MM.1S (cell line): ENCODE results near the gene TRAPPC6A.

Experiments used
- DNase-seq: peaks from one replicate; pipeline ENCODE4 v3.0.0-alpha.2; 2015
- H2AFZ ChIP-seq: fragments of 300-600 bp; sonication (generic); 2 replicates; pipeline ENCODE4 v1.6.0; 2016; ENCODE audit warnings: antibody characterized with exemption, low read length
- H3F3A ChIP-seq: fragments of 300-600 bp; sonication (generic); 2 replicates; pipeline ENCODE4 v1.6.1; 2016; ENCODE audit warnings: mild to moderate bottlenecking, antibody characterized with exemption, low read length, moderate library complexity, mixed read lengths; ENCODE audit not compliant: insufficient read depth
- H3K27ac ChIP-seq: fragments of 300-600 bp; sonication (generic); 2 replicates; pipeline ENCODE4 v1.5.1; 2016; ENCODE audit warnings: mild to moderate bottlenecking, low read length
- H3K27me3 ChIP-seq: fragments of 300-600 bp; sonication (generic); replicated peaks from 2 replicates; pipeline ENCODE4 v1.6.0; 2016; ENCODE audit warnings: low read length; ENCODE audit not compliant: insufficient read depth
- H3K36me3 ChIP-seq: fragments of 300-600 bp; sonication (generic); replicated peaks from 2 replicates; pipeline ENCODE4 v1.6.1; 2016; ENCODE audit warnings: mild to moderate bottlenecking, low read length, mixed read lengths; ENCODE audit not compliant: insufficient read depth
- H3K4me1 ChIP-seq: fragments of 300-600 bp; sonication (generic); 2 replicates; pipeline ENCODE4 v1.6.1; 2016; ENCODE audit warnings: low read length, mixed read lengths
- H3K4me2 ChIP-seq: fragments of 300-600 bp; sonication (generic); 2 replicates; pipeline ENCODE4 v1.6.0; 2016; ENCODE audit warnings: low read depth, low read length
- H3K4me3 ChIP-seq: fragments of 300-600 bp; sonication (generic); 2 replicates; pipeline ENCODE4 v1.5.1; 2016; ENCODE audit warnings: low read length, mixed read lengths
- H3K79me2 ChIP-seq: fragments of 300-600 bp; sonication (generic); 2 replicates; pipeline ENCODE4 v1.6.1; 2016; ENCODE audit warnings: mixed run types, low read length, mixed read lengths
- H3K9ac ChIP-seq: fragments of 300-600 bp; sonication (generic); 2 replicates; pipeline ENCODE4 v1.6.1; 2016; ENCODE audit warnings: low read length, mixed read lengths
- H3K9me2 ChIP-seq: fragments of 300-600 bp; sonication (generic); replicated peaks from 2 replicates; pipeline ENCODE4 v1.6.1; 2016; ENCODE audit warnings: mild to moderate bottlenecking, low read length, mixed read lengths; ENCODE audit not compliant: insufficient read depth
- H3K9me3 ChIP-seq: fragments of 300-600 bp; sonication (generic); replicated peaks from 2 replicates; pipeline ENCODE4 v1.6.1; 2016; ENCODE audit warnings: mild to moderate bottlenecking, low read length, mixed read lengths; ENCODE audit not compliant: insufficient read depth
- H4K20me1 ChIP-seq: fragments of 300-600 bp; sonication (generic); 2 replicates; pipeline ENCODE4 v1.6.1; 2016; ENCODE audit warnings: mild to moderate bottlenecking, low read length, moderate library complexity, mixed read lengths; ENCODE audit not compliant: insufficient read depth
- CTCF ChIP-seq: fragments of 300-600 bp; sonication (generic); IDR thresholded peaks from 2 replicates; pipeline ENCODE4 v1.5.1; 2016; ENCODE audit warnings: antibody characterized with exemption, low read length, mixed read lengths
- EZH2 ChIP-seq: fragments of 300-600 bp; sonication (generic); optimal IDR thresholded peaks from 2 replicates; pipeline ENCODE3; 2017; ENCODE audit warnings: low read depth, mild to moderate bottlenecking, antibody characterized with exemption, low read length, mixed read lengths
- EZH2phosphoT487 ChIP-seq: fragments of 300-600 bp; sonication (generic); IDR thresholded peaks from 2 replicates; pipeline ENCODE4 v1.6.1; 2018; ENCODE audit warnings: antibody characterized with exemption, low read length

Gene TRAPPC6A

GRCh38 chr19:45150180-45150579, 27.9 kb downstream of the TRAPPC6A start:
- Histone ChIP-seq H3K9ac (no peak overlapping the region), H3F3A (no peaks in the 10 kb centered on the region), H3K27me3 (no peaks in the 10 kb centered on the region), H2AFZ (no peak overlapping the region), H3K4me2 (no peak overlapping the region), H3K4me3 (no peak overlapping the region), H3K79me2 (no peaks in the 10 kb centered on the region), H3K9me2 (no peaks in the 10 kb centered on the region), H3K4me1 (no peaks in the 10 kb centered on the region), H4K20me1 (no peaks in the 10 kb centered on the region), H3K9me3 (no peaks in the 10 kb centered on the region), H3K27ac (no peak overlapping the region), H3K36me3 (no peaks in the 10 kb centered on the region)
- no peak for DNase-seq
- TF ChIP-seq CTCF (no peak), EZH2 (no peak), EZH2phosphoT487 (no peak)

- no peaks in the 10 kb centered on the region for H4K20me1 ChIP-seq
- H3F3A ChIP-seq: no peaks in the 10 kb centered on the region
- H3K9me3 ChIP-seq: no peaks in the 10 kb centered on the region
- no peak for TF ChIP-seq CTCF
- no peak for TF ChIP-seq EZH2phosphoT487
- no peak for TF ChIP-seq EZH2
- H2AFZ ChIP-seq: no peak overlapping the region
- no peak overlapping the region for H3K27ac ChIP-seq
- no peaks in the 10 kb centered on the region for H3K9me2 ChIP-seq
- no peak for DNase-seq
- no peaks in the 10 kb centered on the region for H3K79me2 ChIP-seq
- no peaks in the 10 kb centered on the region for H3K4me1 ChIP-seq
- H3K4me3 ChIP-seq: no peak overlapping the region
- H3K9ac ChIP-seq: no peak overlapping the region
- H3K27me3 ChIP-seq: no peaks in the 10 kb centered on the region
- no peak overlapping the region for H3K4me2 ChIP-seq
- no peaks in the 10 kb centered on the region for H3K36me3 ChIP-seq
These were observed 28.9 kb downstream of the TRAPPC6A start for GRCh38 chr19:45149129-45149528.

- Histone ChIP-seq H3F3A (no peaks in the 10 kb centered on the region), H3K79me2 (no peaks in the 10 kb centered on the region), H3K4me3 (no peak overlapping the region), H3K27ac (no peak overlapping the region), H2AFZ (no peak overlapping the region), H3K4me2 (no peak overlapping the region), H3K36me3 (no peaks in the 10 kb centered on the region), H3K9me2 (no peaks in the 10 kb centered on the region), H3K4me1 (no peaks in the 10 kb centered on the region), H3K9me3 (no peaks in the 10 kb centered on the region), H3K9ac (no peak overlapping the region), H3K27me3 (no peaks in the 10 kb centered on the region), H4K20me1 (no peaks in the 10 kb centered on the region)
- DNase-seq: no peak
- TF ChIP-seq EZH2phosphoT487 (no peak), EZH2 (no peak), CTCF (no peak)
These were observed 30.0 kb downstream of the TRAPPC6A start for GRCh38 chr19:45147835-45148676.
